HG03460 (cell line): ENCODE results near the gene RASSF4.

ENCODE experiments used
- ATAC-seq: cut with Tn5 transposase; IDR thresholded peaks from one replicate; pipeline ENCODE4 v1.9.1; 2021; ENCODE audit not compliant: unreplicated experiment

The RASSF4 gene

GRCh38 chr10:44986179-44986578 lies 26.6 kb downstream of the RASSF4 start:
- no peak for ATAC-seq

GRCh38 chr10:44986670-44987069 lies 27.1 kb downstream of the RASSF4 start:
- ATAC-seq = no peak

GRCh38 chr10:44988957-44989585 lies 29.5 kb downstream of the RASSF4 start:
- no peak for ATAC-seq

GRCh38 chr10:44989597-44990301 lies 30.1 kb downstream of the RASSF4 start:
- ATAC-seq = no peak

GRCh38 chr10:44990302-44990655 lies 30.7 kb downstream of the RASSF4 start:
- ATAC-seq = no peak

GRCh38 chr10:44990965-44991364 lies 31.4 kb downstream of the RASSF4 start:
- ATAC-seq = no peak

- ATAC-seq = no peak
These were observed 32.0 kb downstream of the RASSF4 start for GRCh38 chr10:44991571-44991970.

- no peak for ATAC-seq
These were observed 32.6 kb downstream of the RASSF4 start for GRCh38 chr10:44992070-44992731.

GRCh38 chr10:44992732-44993225 lies 33.2 kb downstream of the RASSF4 start:
- ATAC-seq = no peak

- no peak for ATAC-seq
These were observed 33.8 kb downstream of the RASSF4 start for GRCh38 chr10:44993226-44993921.

- ATAC-seq = no peak
These were observed 34.5 kb downstream of the RASSF4 start for GRCh38 chr10:44993922-44994751.

GRCh38 chr10:44994752-44995530 lies 35.3 kb downstream of the RASSF4 start:
- ATAC-seq = no peak

- no peak for ATAC-seq
These were observed 35.9 kb downstream of the RASSF4 start for GRCh38 chr10:44995581-44995913.

GRCh38 chr10:44995914-44996669 lies 36.5 kb downstream of the RASSF4 start:
- no peak for ATAC-seq

- no peak for ATAC-seq
These were observed 37.6 kb downstream of the RASSF4 start for GRCh38 chr10:44997105-44997748.

GRCh38 chr10:44998146-44998631 lies 38.6 kb downstream of the RASSF4 start:
- ATAC-seq = no peak

- no peak for ATAC-seq
These were observed 40.6 kb downstream of the RASSF4 start for GRCh38 chr10:45000138-45000751.

GRCh38 chr10:45000752-45001380 lies 41.3 kb downstream of the RASSF4 start, which contains the start of gene ZNF22:
Gene ZNF22 (plus strand): TSS chr10:45000923. CDS start chr10:45003369, 2,446 bp downstream.
- ATAC-seq = peak; percentile 69
